Neural progenitor cell (in vitro differentiated cells): Measurements from ENCODE around the gene ZNF732. TPM values are rescaled to one million over a fixed set of nuclear protein-coding genes. Genes with fewer than 3 reads are reported as not detected.

ENCODE experiments used
- DNase-seq: peaks from one replicate; pipeline ENCODE4 v3.0.0-alpha.2; 2016; ENCODE audit warnings: low spot score
- H2AFZ ChIP-seq: fragments of 200-600 bp; sonication (generic); replicated peaks from 2 replicates; pipeline ENCODE4 v1.6.1; 2016; ENCODE audit warnings: antibody characterized with exemption
- H3F3A ChIP-seq: fragments of 200-600 bp; sonication (generic); 2 replicates; pipeline ENCODE4 v1.6.1; 2016; ENCODE audit warnings: antibody characterized with exemption, low read depth
- H3K27ac ChIP-seq: fragments of 200-600 bp; sonication (generic); 2 replicates; pipeline ENCODE4 v1.5.1; 2016; ENCODE audit warnings: mild to moderate bottlenecking
- H3K27me3 ChIP-seq: fragments of 200-600 bp; sonication (generic); 2 replicates; pipeline ENCODE4 v1.6.1; 2016; ENCODE audit warnings: mild to moderate bottlenecking, moderate library complexity
- H3K36me3 ChIP-seq: fragments of 200-600 bp; sonication (generic); 2 replicates; pipeline ENCODE4 v1.5.1; 2016
- H3K4me1 ChIP-seq: fragments of 200-600 bp; sonication (generic); 2 replicates; pipeline ENCODE4 v1.6.1; 2016; ENCODE audit warnings: mixed run types
- H3K4me2 ChIP-seq: fragments of 200-600 bp; sonication (generic); 2 replicates; pipeline ENCODE4 v1.6.1; 2016
- H3K4me3 ChIP-seq: fragments of 200-600 bp; sonication (generic); 2 replicates; pipeline ENCODE4 v1.5.1; 2016
- H3K79me2 ChIP-seq: fragments of 200-600 bp; sonication (generic); 2 replicates; pipeline ENCODE4 v1.6.1; 2016; ENCODE audit warnings: low read depth
- H3K9ac ChIP-seq: fragments of 200-600 bp; sonication (generic); 2 replicates; pipeline ENCODE4 v1.6.1; 2016
- H3K9me3 ChIP-seq: fragments of 200-600 bp; sonication (generic); 2 replicates; pipeline ENCODE4 v1.5.1; 2016; ENCODE audit warnings: low read depth
- H4K20me1 ChIP-seq: fragments of 200-600 bp; sonication (generic); 2 replicates; pipeline ENCODE4 v1.6.1; 2016; ENCODE audit warnings: low read depth
- H3K27ac Mint-ChIP-seq: 3 replicates; pipeline ENCODE4 v1.8.0; 2021; ENCODE audit warnings: mixed read lengths
- H3K27me3 Mint-ChIP-seq: 2 replicates; pipeline ENCODE4 v1.8.0; 2022; ENCODE audit warnings: low read depth, mild to moderate bottlenecking, inconsistent platforms, moderate library complexity, mixed read lengths; ENCODE audit not compliant: insufficient read depth
- H3K36me3 Mint-ChIP-seq: 3 replicates; pipeline ENCODE4 v1.8.0; 2021; ENCODE audit warnings: mixed read lengths
- H3K4me1 Mint-ChIP-seq: 3 replicates; pipeline ENCODE4 v1.8.0; 2021; ENCODE audit warnings: mixed read lengths
- H3K4me3 Mint-ChIP-seq: 3 replicates; pipeline ENCODE4 v1.8.0; 2021; ENCODE audit warnings: mild to moderate bottlenecking, moderate library complexity, mixed read lengths
- H3K9me3 Mint-ChIP-seq: 3 replicates; pipeline ENCODE4 v1.8.0; 2020; ENCODE audit warnings: mixed read lengths
- CTCF ChIP-seq: fragments of 200-600 bp; sonication (generic); IDR thresholded peaks from 2 replicates; pipeline ENCODE4 v1.5.1; 2017; ENCODE audit warnings: antibody characterized with exemption, mild to moderate bottlenecking
- EZH2 ChIP-seq: fragments of 200-600 bp; sonication (generic); IDR thresholded peaks from 2 replicates; pipeline ENCODE4 v1.6.1; 2017; ENCODE audit warnings: antibody characterized with exemption, mild to moderate bottlenecking, moderate library complexity
- EZH2phosphoT487 ChIP-seq: fragments of 200-600 bp; sonication (generic); IDR thresholded peaks from 2 replicates; pipeline ENCODE4 v1.6.1; 2017; ENCODE audit warnings: antibody characterized with exemption
- total RNA-seq: library from RNA; depleted of rRNA; stranded (reverse); fragments of >200 nt; gene quantifications from 2 replicates; pipeline ENCODE4 v1.2.3, GENCODE V29; 2015; ENCODE audit warnings: low replicate concordance

ZNF732 gene
- total RNA-seq, 1 donor from 2014 or later: not detected

- H3K36me3 ChIP-seq: peaks cover 17% of the 10 kb centered on the region
- peaks cover 66% of the 10 kb centered on the region for H3K9me3 ChIP-seq
Observed at GRCh38 chr4:253936-254756, 51.1 kb downstream of the ZNF732 start.

GRCh38 chr4:252065-252601 is 53.1 kb downstream of the ZNF732 start:
- Mint-ChIP-seq H3K27ac (no peak overlapping the region), H3K9me3 (peaks cover 58% of the 10 kb centered on the region), H3K4me1 (no peaks in the 10 kb centered on the region), H3K36me3 (no peaks in the 10 kb centered on the region), H3K4me3 (no peak overlapping the region), H3K27me3 (no peaks in the 10 kb centered on the region)
- no peaks in the 10 kb centered on the region for H3K79me2 ChIP-seq
- H3K27me3 ChIP-seq: no peaks in the 10 kb centered on the region
- no peak overlapping the region for H3K4me2 ChIP-seq
- TF ChIP-seq EZH2: no peak
- TF ChIP-seq CTCF: no peak
- TF ChIP-seq EZH2phosphoT487: no peak
- H3K9ac ChIP-seq: no peak overlapping the region
- H3K36me3 ChIP-seq: peaks cover 17% of the 10 kb centered on the region
- no peaks in the 10 kb centered on the region for H3F3A ChIP-seq
- H3K9me3 ChIP-seq: peaks cover 67% of the 10 kb centered on the region
- no peak overlapping the region for H3K4me3 ChIP-seq
- H3K27ac ChIP-seq: no peak overlapping the region
- H4K20me1 ChIP-seq: no peaks in the 10 kb centered on the region
- H3K4me1 ChIP-seq: no peaks in the 10 kb centered on the region
- no peak for DNase-seq
- no peak overlapping the region for H2AFZ ChIP-seq

More at GRCh38 chr4:253936-254756, 51.1 kb downstream of the ZNF732 start:
- Histone ChIP-seq H3K79me2 (no peaks in the 10 kb centered on the region), H3K4me1 (no peaks in the 10 kb centered on the region), H3K27ac (no peak overlapping the region), H3K4me3 (no peak overlapping the region), H3K9ac (no peak overlapping the region), H3K27me3 (no peaks in the 10 kb centered on the region), H3F3A (no peaks in the 10 kb centered on the region), H3K4me2 (no peak overlapping the region), H4K20me1 (no peaks in the 10 kb centered on the region), H2AFZ (no peak overlapping the region)
- TF ChIP-seq EZH2: no peak
- TF ChIP-seq CTCF: no peak
- no peak for TF ChIP-seq EZH2phosphoT487
- Mint-ChIP-seq H3K4me3 (no peak overlapping the region), H3K36me3 (no peaks in the 10 kb centered on the region), H3K27me3 (no peaks in the 10 kb centered on the region), H3K9me3 (peaks cover 52% of the 10 kb centered on the region), H3K4me1 (no peaks in the 10 kb centered on the region), H3K27ac (no peak overlapping the region)
- no peak for DNase-seq

GRCh38 chr4:244471-244870 is 60.8 kb downstream of the ZNF732 start:
- no peaks in the 10 kb centered on the region for H3K79me2 ChIP-seq
- H3K9me3 ChIP-seq: peaks cover 32% of the 10 kb centered on the region
- no peak overlapping the region for H2AFZ ChIP-seq
- H3K9ac ChIP-seq: no peak overlapping the region
- DNase-seq: peak; percentile 38
- no peak for TF ChIP-seq EZH2phosphoT487
- no peak for TF ChIP-seq EZH2
- peak; percentile 58 for TF ChIP-seq CTCF
- H3K9me3 Mint-ChIP-seq: peaks cover 73% of the 10 kb centered on the region
- H3K4me1 ChIP-seq: no peaks in the 10 kb centered on the region
- H3K36me3 Mint-ChIP-seq: no peaks in the 10 kb centered on the region
- H3K27ac ChIP-seq: no peak overlapping the region
- no peaks in the 10 kb centered on the region for H3K27me3 Mint-ChIP-seq
- no peak overlapping the region for H3K4me3 ChIP-seq
- no peaks in the 10 kb centered on the region for H3K4me1 Mint-ChIP-seq
- H3K4me3 Mint-ChIP-seq: no peak overlapping the region
- no peaks in the 10 kb centered on the region for H4K20me1 ChIP-seq
- H3K4me2 ChIP-seq: no peak overlapping the region
- H3F3A ChIP-seq: no peaks in the 10 kb centered on the region
- no peaks in the 10 kb centered on the region for H3K27me3 ChIP-seq
- no peaks in the 10 kb centered on the region for H3K36me3 ChIP-seq
- no peak overlapping the region for H3K27ac Mint-ChIP-seq
